Karpas-422 (cell line): ENCODE data around the gene JHY. TPM values are rescaled to one million over a fixed set of nuclear protein-coding genes. Genes with fewer than 3 reads are reported as not detected.

Source experiments
- DNase-seq: peaks from one replicate; pipeline ENCODE4 v3.0.0-alpha.2; 2015
- H2AFZ ChIP-seq: fragments of 200-600 bp; sonication (generic); 2 replicates; pipeline ENCODE4 v1.6.1; 2014; ENCODE audit warnings: antibody characterized with exemption, low read length, mixed read lengths
- H3K27ac ChIP-seq: fragments of 200-600 bp; sonication (generic); 2 replicates; pipeline ENCODE4 v1.5.1; 2014; ENCODE audit warnings: mild to moderate bottlenecking, low read length, moderate library complexity
- H3K27me3 ChIP-seq: fragments of 200-600 bp; sonication (generic); 2 replicates; pipeline ENCODE4 v1.6.1; 2014; ENCODE audit warnings: low read length, mixed read lengths
- H3K36me3 ChIP-seq: fragments of 200-600 bp; sonication (generic); 2 replicates; pipeline ENCODE4 v1.6.1; 2014; ENCODE audit warnings: low read length, mixed read lengths; ENCODE audit not compliant: insufficient read depth
- H3K4me1 ChIP-seq: fragments of 200-600 bp; sonication (generic); 2 replicates; pipeline ENCODE4 v1.6.1; 2014; ENCODE audit warnings: mild to moderate bottlenecking, low read length, mixed read lengths
- H3K4me2 ChIP-seq: fragments of 200-600 bp; sonication (generic); 2 replicates; pipeline ENCODE4 v1.6.1; 2014; ENCODE audit warnings: low read length, low read depth, mild to moderate bottlenecking; ENCODE audit not compliant: poor library complexity, severe bottlenecking
- H3K4me3 ChIP-seq: fragments of 200-600 bp; sonication (generic); 2 replicates; pipeline ENCODE4 v1.5.1; 2014; ENCODE audit warnings: mild to moderate bottlenecking, antibody characterized with exemption, low read length, mixed read lengths
- H3K79me2 ChIP-seq: fragments of 200-600 bp; sonication (generic); 2 replicates; pipeline ENCODE4 v1.6.1; 2014; ENCODE audit warnings: mild to moderate bottlenecking, low read length, mixed read lengths
- H3K9ac ChIP-seq: fragments of 200-600 bp; sonication (generic); 2 replicates; pipeline ENCODE4 v1.6.0; 2014; ENCODE audit warnings: low read length
- H3K9me2 ChIP-seq: fragments of 200-600 bp; sonication (generic), shearing (Covaris generic); replicated peaks from 2 replicates; pipeline ENCODE4 v1.6.0; 2014; ENCODE audit warnings: mild to moderate bottlenecking, low read length, moderate library complexity; ENCODE audit not compliant: insufficient read depth
- H3K9me3 ChIP-seq: fragments of 300-700, 200-600 bp; sonication (generic); 2 replicates; pipeline ENCODE4 v1.6.1; 2014; ENCODE audit warnings: low read length, mixed read lengths
- H4K20me1 ChIP-seq: fragments of 200-600 bp; sonication (generic); 2 replicates; pipeline ENCODE4 v1.6.1; 2014; ENCODE audit warnings: mild to moderate bottlenecking, antibody characterized with exemption, low read length, low read depth; ENCODE audit not compliant: insufficient read depth
- total RNA-seq: library from RNA; depleted of rRNA; stranded (reverse); fragments of >200 nt; shearing (Covaris generic); gene quantifications from 2 replicates; pipeline ENCODE4 v1.2.3, GENCODE V29; 2014; ENCODE audit warnings: low replicate concordance

JHY gene
- total RNA-seq, 1 experiment from 2014 or later: not detected

- H3K9ac ChIP-seq: no peak overlapping the region
- H2AFZ ChIP-seq: no peak overlapping the region
- no peak overlapping the region for H3K4me3 ChIP-seq
- no peak overlapping the region for H3K4me2 ChIP-seq
- no peaks in the 10 kb centered on the region for H3K9me3 ChIP-seq
- no peaks in the 10 kb centered on the region for H4K20me1 ChIP-seq
- H3K27me3 ChIP-seq: no peaks in the 10 kb centered on the region
- H3K27ac ChIP-seq: no peak overlapping the region
- no peaks in the 10 kb centered on the region for H3K36me3 ChIP-seq
- H3K79me2 ChIP-seq: no peaks in the 10 kb centered on the region
- DNase-seq: no peak
- H3K9me2 ChIP-seq: no peaks in the 10 kb centered on the region
- no peaks in the 10 kb centered on the region for H3K4me1 ChIP-seq
Measured at GRCh38 chr11:122977470-122978298, 95.1 kb downstream of the JHY start.

DNA sequence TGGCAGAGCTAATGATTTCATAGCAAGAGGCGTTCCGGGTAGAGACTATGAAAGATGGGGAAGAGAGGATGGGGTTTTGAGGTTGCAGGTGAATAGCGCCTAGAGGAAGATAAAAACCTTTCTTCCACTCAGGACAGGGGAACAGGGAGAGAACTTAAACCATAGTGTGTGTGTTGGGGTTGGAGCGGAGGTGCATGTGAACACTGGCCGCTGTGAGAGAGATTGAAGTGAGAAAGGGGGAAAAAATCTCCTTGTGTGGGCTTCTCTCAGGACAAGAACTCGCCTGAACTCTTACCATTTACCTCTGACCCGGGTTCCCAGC lies 95.7 kb downstream of the JHY start:
- H3K4me2 ChIP-seq: no peak overlapping the region
- no peaks in the 10 kb centered on the region for H3K36me3 ChIP-seq
- no peaks in the 10 kb centered on the region for H3K4me1 ChIP-seq
- H3K9me3 ChIP-seq: no peaks in the 10 kb centered on the region
- DNase-seq: no peak
- no peaks in the 10 kb centered on the region for H4K20me1 ChIP-seq
- H3K79me2 ChIP-seq: no peaks in the 10 kb centered on the region
- no peaks in the 10 kb centered on the region for H3K9me2 ChIP-seq
- no peak overlapping the region for H3K4me3 ChIP-seq
- H3K9ac ChIP-seq: no peak overlapping the region
- no peak overlapping the region for H3K27ac ChIP-seq
- no peaks in the 10 kb centered on the region for H3K27me3 ChIP-seq
- H2AFZ ChIP-seq: no peak overlapping the region

DNA sequence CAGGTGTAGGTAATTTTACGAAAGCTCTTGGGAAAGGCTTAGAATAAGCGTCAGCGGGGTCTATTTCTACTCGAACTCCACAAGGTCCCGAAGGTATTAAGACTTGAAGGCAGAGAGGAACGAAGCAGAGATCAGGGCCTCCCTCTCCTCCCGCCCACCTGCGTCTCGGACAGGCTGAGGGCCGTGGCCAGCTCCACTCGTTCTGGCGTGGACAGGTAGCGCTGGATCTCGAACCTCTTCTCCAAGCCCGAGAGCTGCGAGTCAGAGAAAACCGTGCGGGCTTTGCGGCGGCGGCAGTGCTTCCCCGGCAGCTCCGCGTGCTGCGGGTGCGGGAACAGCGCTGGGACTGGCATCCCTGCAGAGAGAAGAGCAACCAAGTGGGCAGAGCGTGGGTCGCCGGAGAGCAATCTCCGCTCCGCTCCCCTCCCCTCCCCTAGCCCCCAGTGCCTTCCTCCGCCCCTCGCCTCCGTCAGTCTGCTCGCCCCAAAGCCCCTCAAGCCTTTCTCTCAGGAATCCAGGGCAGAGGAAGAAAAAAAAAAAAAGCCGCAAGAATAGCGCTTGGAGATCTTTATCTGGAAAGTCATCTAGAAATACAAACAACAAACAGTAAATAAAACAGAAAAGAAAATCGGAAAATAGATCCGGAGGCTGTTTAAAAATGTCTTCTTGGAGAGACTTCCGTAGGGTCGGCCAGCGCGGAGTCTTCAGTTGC lies 96.7 kb downstream of the JHY start:
- Histone ChIP-seq H2AFZ (no peak overlapping the region), H3K9me3 (no peaks in the 10 kb centered on the region), H3K27me3 (no peaks in the 10 kb centered on the region), H3K9me2 (no peaks in the 10 kb centered on the region), H3K4me3 (no peak overlapping the region), H3K36me3 (no peaks in the 10 kb centered on the region), H3K79me2 (no peaks in the 10 kb centered on the region), H3K4me2 (no peak overlapping the region), H3K9ac (no peak overlapping the region), H3K4me1 (no peaks in the 10 kb centered on the region), H3K27ac (no peak overlapping the region), H4K20me1 (no peaks in the 10 kb centered on the region)
- no peak for DNase-seq

DNA sequence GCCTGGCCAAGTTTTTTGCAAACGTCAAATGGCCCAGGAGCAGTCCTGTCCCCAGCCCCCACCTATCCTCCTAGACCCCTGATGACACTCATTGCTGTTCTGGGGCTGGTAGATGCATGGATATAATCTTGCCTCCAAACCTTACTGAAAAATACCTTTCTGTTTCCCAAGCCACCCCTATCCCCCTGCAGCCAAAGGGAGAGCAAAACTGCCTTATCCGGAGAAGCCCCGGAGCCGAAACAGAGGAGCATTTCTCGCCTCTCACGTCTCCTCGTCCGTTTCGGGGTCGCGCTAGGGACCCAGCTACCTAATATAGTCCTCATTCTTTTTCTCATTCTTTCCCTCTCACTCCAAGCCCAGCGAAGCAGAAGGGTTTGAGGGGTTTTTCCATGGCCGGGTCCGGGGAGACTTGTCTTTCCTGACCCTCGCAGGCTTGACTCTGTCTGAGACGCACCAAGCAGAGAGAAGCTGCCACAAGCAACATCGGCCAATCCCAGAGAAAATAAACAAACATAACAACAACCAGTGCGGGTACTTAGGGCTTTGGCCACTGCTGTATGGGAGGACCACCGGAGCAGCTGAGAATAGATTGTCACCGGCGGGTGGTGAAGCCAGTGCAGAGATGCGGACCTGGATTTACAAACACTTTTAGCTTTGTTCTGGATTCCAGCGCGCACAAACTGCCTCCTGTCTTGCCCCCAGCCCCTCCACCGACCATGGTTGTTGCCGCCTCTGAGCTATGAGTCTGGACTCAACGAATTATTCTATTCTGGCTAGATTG lies 97.4 kb downstream of the JHY start:
- no peaks in the 10 kb centered on the region for H3K4me1 ChIP-seq
- H3K27me3 ChIP-seq: no peaks in the 10 kb centered on the region
- H3K36me3 ChIP-seq: no peaks in the 10 kb centered on the region
- no peaks in the 10 kb centered on the region for H3K9me3 ChIP-seq
- no peaks in the 10 kb centered on the region for H4K20me1 ChIP-seq
- H3K4me3 ChIP-seq: no peak overlapping the region
- no peak overlapping the region for H2AFZ ChIP-seq
- DNase-seq: no peak
- no peak overlapping the region for H3K27ac ChIP-seq
- no peaks in the 10 kb centered on the region for H3K9me2 ChIP-seq
- H3K79me2 ChIP-seq: no peaks in the 10 kb centered on the region
- H3K4me2 ChIP-seq: no peak overlapping the region
- H3K9ac ChIP-seq: no peak overlapping the region

- Histone ChIP-seq H3K4me1 (no peaks in the 10 kb centered on the region), H3K4me3 (no peak within 1 kb of the TSS), H3K27ac (no peak within 1 kb of the TSS), H3K36me3 (no peaks in the 10 kb centered on the region), H3K27me3 (no peaks in the 10 kb centered on the region), H4K20me1 (no peaks in the 10 kb centered on the region), H3K4me2 (no peak within 1 kb of the TSS), H3K79me2 (no peaks in the 10 kb centered on the region), H3K9me2 (no peaks in the 10 kb centered on the region), H3K9ac (no peak within 1 kb of the TSS), H3K9me3 (no peaks in the 10 kb centered on the region), H2AFZ (no peak within 1 kb of the TSS)
- peak; percentile 78 for DNase-seq
Measured at GRCh38 chr11:122981388-122982264, 99.1 kb downstream of the JHY start, which contains the start of gene BSX. BSX (minus strand) TSS chr11:122981834; CDS start chr11:122981671, 163 bp downstream.

DNA sequence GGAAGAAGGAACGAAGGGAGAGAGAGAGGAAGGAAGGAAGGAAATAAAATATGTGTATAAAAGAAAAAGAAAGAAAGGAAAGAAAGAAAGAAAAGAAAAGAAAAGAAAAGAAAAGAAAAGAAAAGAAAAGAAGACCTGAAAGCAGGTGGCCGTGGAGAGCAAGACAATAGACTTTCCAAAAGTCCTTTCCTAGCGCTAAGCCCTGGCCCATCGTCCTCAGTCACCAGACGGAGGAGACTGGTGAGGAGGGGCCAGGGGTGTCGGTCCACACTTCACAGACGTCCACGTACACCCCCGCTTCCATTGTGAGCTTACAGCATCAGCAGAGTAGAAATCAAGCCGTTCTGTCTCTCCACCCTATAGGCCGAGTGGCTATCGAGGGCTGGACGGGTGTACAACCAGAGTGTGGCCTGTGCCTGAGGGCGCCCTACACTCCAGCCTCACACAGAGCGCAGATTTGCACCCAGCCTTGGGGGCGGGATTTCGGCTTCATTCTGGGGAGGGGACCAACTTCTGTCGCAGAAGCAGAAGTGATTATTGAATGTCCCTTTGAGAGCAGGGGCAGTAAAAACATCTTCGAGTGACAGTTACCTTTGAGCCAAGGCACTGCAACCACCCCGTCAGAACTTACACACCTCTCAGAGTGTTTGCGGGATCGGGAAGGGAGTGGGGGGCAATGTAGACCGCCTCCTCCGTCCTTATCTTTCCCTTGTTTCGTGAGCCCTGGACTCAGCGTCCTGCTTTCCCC lies 101.1 kb downstream of the JHY start:
- Histone ChIP-seq H3K4me3 (no peak overlapping the region), H3K79me2 (no peaks in the 10 kb centered on the region), H3K9me3 (no peaks in the 10 kb centered on the region), H3K27me3 (no peaks in the 10 kb centered on the region), H3K27ac (no peak overlapping the region), H3K9ac (no peak overlapping the region), H3K36me3 (no peaks in the 10 kb centered on the region), H4K20me1 (no peaks in the 10 kb centered on the region), H2AFZ (no peak overlapping the region), H3K9me2 (no peaks in the 10 kb centered on the region), H3K4me1 (no peaks in the 10 kb centered on the region), H3K4me2 (no peak overlapping the region)
- no peak for DNase-seq

- no peak overlapping the region for H3K4me3 ChIP-seq
- H3K4me2 ChIP-seq: no peak overlapping the region
- H4K20me1 ChIP-seq: no peaks in the 10 kb centered on the region
- DNase-seq: no peak
- H3K9me2 ChIP-seq: no peaks in the 10 kb centered on the region
- no peaks in the 10 kb centered on the region for H3K4me1 ChIP-seq
- no peaks in the 10 kb centered on the region for H3K36me3 ChIP-seq
- H3K79me2 ChIP-seq: no peaks in the 10 kb centered on the region
- no peaks in the 10 kb centered on the region for H3K27me3 ChIP-seq
- H3K9ac ChIP-seq: no peak overlapping the region
- H3K9me3 ChIP-seq: no peaks in the 10 kb centered on the region
- no peak overlapping the region for H3K27ac ChIP-seq
- H2AFZ ChIP-seq: no peak overlapping the region
Measured at GRCh38 chr11:122984186-122985011, 101.8 kb downstream of the JHY start.
